Measurements from ENCODE around the gene AOPEP.

- TF ChIP-seq POLR2AphosphoS5 (IDR thresholded peaks at IDR 0.05; ENCODE audit: low read depth, low read length) (no peak), TCF7L2 (IDR thresholded peaks at IDR 0.05; ENCODE audit: low read depth, low read length) (no peak), REST (IDR thresholded peaks at IDR 0.05; ENCODE audit: insufficient read depth in 1 of 2, low read depth in 2 of 2, low read length in 1 of 2) (no peak), SIN3A (IDR thresholded peaks at IDR 0.05; ENCODE audit: borderline replicate concordance, insufficient read depth, low read depth, low read length) (no peak)
- TF ChIP-seq, protein P1, sequence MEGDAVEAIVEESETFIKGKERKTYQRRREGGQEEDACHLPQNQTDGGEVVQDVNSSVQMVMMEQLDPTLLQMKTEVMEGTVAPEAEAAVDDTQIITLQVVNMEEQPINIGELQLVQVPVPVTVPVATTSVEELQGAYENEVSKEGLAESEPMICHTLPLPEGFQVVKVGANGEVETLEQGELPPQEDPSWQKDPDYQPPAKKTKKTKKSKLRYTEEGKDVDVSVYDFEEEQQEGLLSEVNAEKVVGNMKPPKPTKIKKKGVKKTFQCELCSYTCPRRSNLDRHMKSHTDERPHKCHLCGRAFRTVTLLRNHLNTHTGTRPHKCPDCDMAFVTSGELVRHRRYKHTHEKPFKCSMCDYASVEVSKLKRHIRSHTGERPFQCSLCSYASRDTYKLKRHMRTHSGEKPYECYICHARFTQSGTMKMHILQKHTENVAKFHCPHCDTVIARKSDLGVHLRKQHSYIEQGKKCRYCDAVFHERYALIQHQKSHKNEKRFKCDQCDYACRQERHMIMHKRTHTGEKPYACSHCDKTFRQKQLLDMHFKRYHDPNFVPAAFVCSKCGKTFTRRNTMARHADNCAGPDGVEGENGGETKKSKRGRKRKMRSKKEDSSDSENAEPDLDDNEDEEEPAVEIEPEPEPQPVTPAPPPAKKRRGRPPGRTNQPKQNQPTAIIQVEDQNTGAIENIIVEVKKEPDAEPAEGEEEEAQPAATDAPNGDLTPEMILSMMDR (IDR thresholded peaks at IDR 0.05): no peak
Measured at GRCh38 chr9:95094002-95094401, 367.5 kb downstream of the AOPEP start.

Measured in Panc1 (cell line).